Measurements from ENCODE around the gene MSH4. TPM values are rescaled to one million over a fixed set of nuclear protein-coding genes. Genes with fewer than 3 reads are reported as not detected.
A peak's percentile ranks its signal among the peaks of the same experiment; 100 is the strongest.
"Not testable (repeated sequence)": the region's sequence is repeated elsewhere in the genome, so short reads cannot be mapped to it uniquely, and the experiment has no call there.

MSH4 gene
- total RNA-seq = under 1 TPM; 0.21 to 0.34 TPM

DNA sequence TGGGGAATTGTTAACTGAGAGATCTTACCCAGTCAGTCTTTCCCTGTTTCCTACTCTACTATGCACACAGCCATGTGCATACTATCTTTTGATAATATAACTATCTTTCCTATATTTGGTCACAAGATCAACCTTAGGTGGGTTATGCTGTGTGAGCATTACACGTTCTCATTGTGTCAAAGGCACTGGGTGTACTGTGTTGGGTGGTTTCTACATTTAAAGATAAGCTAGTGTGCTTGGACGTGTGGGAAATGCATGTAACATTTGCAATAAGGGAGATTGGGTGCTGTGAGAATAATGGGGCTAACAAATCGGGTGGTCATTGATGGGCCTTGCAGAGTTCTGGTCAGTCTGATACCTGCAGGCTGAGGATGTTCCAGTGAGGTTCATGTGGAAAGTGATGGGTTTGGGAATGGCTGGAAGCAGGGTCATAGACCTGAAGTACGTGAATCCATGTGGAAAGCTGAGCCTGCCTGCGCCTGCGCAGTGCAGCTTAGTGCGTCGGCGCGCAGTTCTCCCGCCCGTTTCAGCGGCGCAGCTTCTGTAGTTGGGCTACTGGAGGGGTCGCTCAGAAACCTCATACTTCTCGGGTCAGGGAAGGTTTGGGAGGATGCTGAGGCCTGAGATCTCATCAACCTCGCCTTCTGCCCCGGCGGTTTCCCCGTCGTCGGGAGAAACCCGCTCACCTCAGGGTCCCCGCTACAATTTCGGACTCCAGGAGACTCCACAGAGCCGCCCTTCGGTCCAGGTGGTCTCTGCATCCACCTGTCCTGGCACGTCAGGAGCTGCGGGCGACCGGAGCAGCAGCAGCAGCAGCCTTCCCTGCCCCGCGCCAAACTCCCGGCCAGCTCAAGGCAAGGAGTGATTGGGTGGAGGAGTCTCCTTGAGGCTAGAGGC lies at the start of gene MSH4:
MSH4 (plus strand) TSS at position 507 of the 897 bp plus-strand sequence; CDS start at position 611, 104 bp downstream.
- ChIA-PET CTCF (no interaction called here), POLR2A (interaction anchor here (3.3 kb wide), 1 partner anchor 11 kb away, joined by 21 read pairs; the partner anchor contains the start of gene RABGGTB)
- no peak within 1 kb of the TSS for H3K4me3 Mint-ChIP-seq
- no peaks in the 10 kb centered on the region for H3K9me3 Mint-ChIP-seq (ENCODE audit: insufficient read depth)
- H3K36me3 Mint-ChIP-seq (ENCODE audit: low read depth) = peaks cover 55% of the 10 kb centered on the region
- no peak for DNase-seq
- peak; percentile 31 for ATAC-seq
- H3K27me3 Mint-ChIP-seq (ENCODE audit: low read depth) = no peaks in the 10 kb centered on the region
- no peak within 1 kb of the TSS for H3K27ac Mint-ChIP-seq
- H3K4me1 Mint-ChIP-seq (ENCODE audit: low read depth) = peaks cover 20% of the 10 kb centered on the region

DNA sequence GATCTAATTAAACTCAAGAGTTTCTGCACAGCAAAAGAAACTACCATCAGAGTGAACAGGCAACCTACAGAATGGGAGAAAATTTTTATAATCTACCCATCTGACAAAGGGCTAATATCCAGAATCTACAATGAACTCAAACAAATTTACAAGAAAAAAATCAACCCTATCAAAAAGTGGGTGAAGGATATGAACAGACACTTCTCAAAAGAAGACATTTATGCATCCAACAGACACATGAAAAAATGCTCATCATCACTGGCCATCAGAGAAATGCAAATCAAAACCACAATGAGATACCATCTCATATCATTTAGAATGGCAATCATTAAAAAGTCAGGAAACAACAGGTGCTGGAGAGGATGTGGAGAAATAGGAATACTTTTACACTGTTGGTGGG lies 39.5 kb upstream of the MSH4 start:
- ATAC-seq; CTCF ChIA-PET; H3K27ac Mint-ChIP-seq; DNase-seq; H3K4me1 Mint-ChIP-seq (ENCODE audit: low read depth); H3K4me3 Mint-ChIP-seq; H3K27me3 Mint-ChIP-seq (ENCODE audit: low read depth); POLR2A ChIA-PET; H3K9me3 Mint-ChIP-seq (ENCODE audit: insufficient read depth): not testable (repeated sequence)
- peaks cover 66% of the 10 kb centered on the region for H3K36me3 Mint-ChIP-seq (ENCODE audit: low read depth)

DNA sequence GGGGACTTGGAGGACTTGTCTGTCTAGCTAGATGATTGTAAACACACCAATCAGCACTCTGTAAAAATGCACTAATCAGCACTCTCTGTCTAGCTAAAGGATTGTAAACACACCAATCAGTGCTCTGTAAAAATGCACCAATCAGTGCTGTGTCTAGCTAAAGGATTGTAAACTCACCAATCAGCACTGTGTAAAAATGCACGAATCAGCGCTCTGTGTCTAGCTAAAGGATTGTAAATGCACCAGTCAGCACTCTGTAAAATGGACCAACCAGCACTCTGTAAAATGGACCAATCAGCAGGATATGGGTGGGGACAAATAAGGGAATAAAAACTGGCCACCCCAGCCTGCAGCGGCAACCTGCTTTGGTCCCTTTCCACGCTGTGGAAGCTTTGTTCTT lies 38.1 kb upstream of the MSH4 start:
- CTCF ChIA-PET; H3K27me3 Mint-ChIP-seq (ENCODE audit: low read depth); H3K9me3 Mint-ChIP-seq (ENCODE audit: insufficient read depth); H3K27ac Mint-ChIP-seq; H3K4me3 Mint-ChIP-seq; H3K4me1 Mint-ChIP-seq (ENCODE audit: low read depth); ATAC-seq; DNase-seq: not testable (repeated sequence)
- H3K36me3 Mint-ChIP-seq (ENCODE audit: low read depth) = peaks cover 54% of the 10 kb centered on the region
- POLR2A ChIA-PET = interaction anchor here (0.9 kb wide), 1 partner anchor 27 kb away, joined by 3 read pairs; no protein-coding TSS in a partner anchor

DNA sequence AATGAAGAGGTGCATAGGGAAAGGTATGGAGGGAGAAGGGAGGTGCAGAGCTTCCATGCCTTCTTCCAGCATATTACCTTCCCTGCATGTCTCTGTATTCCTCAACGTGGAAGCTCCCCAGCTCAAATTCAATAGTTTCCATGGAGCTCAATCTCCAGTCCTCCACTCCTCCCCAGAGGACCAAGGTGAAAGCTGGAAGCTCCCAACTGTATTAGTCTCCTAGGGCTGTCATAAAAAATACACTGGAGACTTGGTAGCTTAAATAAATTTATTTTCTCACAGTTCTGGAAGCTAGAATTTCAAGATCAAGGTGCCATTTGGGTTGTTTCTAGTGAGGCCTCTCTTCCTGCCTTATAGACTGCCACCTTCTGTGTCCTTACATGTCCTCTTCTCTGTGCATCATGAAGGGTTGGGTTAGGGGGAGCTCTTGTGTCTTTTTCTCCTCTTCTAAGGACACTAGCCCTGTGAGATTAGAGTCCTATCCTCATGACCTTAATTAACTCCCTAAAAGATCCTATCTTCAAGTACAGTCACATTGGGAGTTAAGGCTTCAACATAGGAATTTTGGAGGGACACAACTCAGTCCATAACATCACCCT lies 32.5 kb upstream of the MSH4 start:
- Mint-ChIP-seq H3K4me1 (ENCODE audit: low read depth) (no peaks in the 10 kb centered on the region), H3K27me3 (ENCODE audit: low read depth) (no peaks in the 10 kb centered on the region), H3K9me3 (ENCODE audit: insufficient read depth) (no peaks in the 10 kb centered on the region), H3K27ac (no peak overlapping the region), H3K36me3 (ENCODE audit: low read depth) (peaks cover 15% of the 10 kb centered on the region), H3K4me3 (no peak overlapping the region)
- POLR2A ChIA-PET = interaction anchor here (0.7 kb wide), 1 partner anchor 318 kb away, joined by 3 read pairs; no protein-coding TSS in a partner anchor
- DNase-seq (no peak), ATAC-seq (no peak)
- CTCF ChIA-PET = interaction anchor here (0.6 to 1.2 kb wide), 2 partner anchors 17 to 445 kb away, joined by 3 read pairs; no protein-coding TSS in a partner anchor

GRCh38 chr1:75765697-75766355 lies 30.9 kb upstream of the MSH4 start:
- POLR2A ChIA-PET = no interaction called here
- no peaks in the 10 kb centered on the region for H3K4me1 Mint-ChIP-seq (ENCODE audit: low read depth)
- no peak for DNase-seq
- peaks cover 10% of the 10 kb centered on the region for H3K36me3 Mint-ChIP-seq (ENCODE audit: low read depth)
- H3K4me3 Mint-ChIP-seq = no peak overlapping the region
- no peaks in the 10 kb centered on the region for H3K27me3 Mint-ChIP-seq (ENCODE audit: low read depth)
- no peaks in the 10 kb centered on the region for H3K9me3 Mint-ChIP-seq (ENCODE audit: insufficient read depth)
- H3K27ac Mint-ChIP-seq = no peak overlapping the region
- CTCF ChIA-PET = no interaction called here
- ATAC-seq = no peak

DNA sequence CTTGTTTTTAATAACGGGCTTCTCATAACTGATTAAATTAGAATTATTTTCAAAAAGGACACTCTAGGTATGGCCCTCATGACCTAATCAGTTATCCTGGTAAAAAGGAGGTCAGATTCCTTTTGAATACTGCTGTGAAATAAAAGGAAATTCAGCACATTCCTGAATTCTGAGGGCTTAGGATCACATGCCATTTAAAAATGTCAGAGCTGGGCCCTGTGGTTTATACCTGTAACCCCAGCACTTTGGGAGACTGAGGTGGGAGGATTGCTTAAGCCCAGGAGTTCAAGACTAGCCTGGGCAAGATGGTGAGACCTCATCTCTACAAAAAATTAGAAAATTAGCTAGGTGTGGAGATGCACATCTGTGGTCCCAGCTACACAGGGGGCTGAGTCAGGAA lies 28.7 kb upstream of the MSH4 start:
- DNase-seq (no peak), ATAC-seq (no peak)
- no peaks in the 10 kb centered on the region for H3K27me3 Mint-ChIP-seq (ENCODE audit: low read depth)
- no peaks in the 10 kb centered on the region for H3K4me1 Mint-ChIP-seq (ENCODE audit: low read depth)
- no peak overlapping the region for H3K4me3 Mint-ChIP-seq
- ChIA-PET CTCF (interaction anchor here (0.8 kb wide), 1 partner anchor 13 kb away, joined by 3 read pairs; no protein-coding TSS in a partner anchor), POLR2A (interaction anchor here (1.0 kb wide), 1 partner anchor 19 kb away, joined by 3 read pairs; no protein-coding TSS in a partner anchor)
- H3K9me3 Mint-ChIP-seq (ENCODE audit: insufficient read depth) = no peaks in the 10 kb centered on the region
- peaks cover 5% of the 10 kb centered on the region for H3K36me3 Mint-ChIP-seq (ENCODE audit: low read depth)
- H3K27ac Mint-ChIP-seq = no peak overlapping the region

DNA sequence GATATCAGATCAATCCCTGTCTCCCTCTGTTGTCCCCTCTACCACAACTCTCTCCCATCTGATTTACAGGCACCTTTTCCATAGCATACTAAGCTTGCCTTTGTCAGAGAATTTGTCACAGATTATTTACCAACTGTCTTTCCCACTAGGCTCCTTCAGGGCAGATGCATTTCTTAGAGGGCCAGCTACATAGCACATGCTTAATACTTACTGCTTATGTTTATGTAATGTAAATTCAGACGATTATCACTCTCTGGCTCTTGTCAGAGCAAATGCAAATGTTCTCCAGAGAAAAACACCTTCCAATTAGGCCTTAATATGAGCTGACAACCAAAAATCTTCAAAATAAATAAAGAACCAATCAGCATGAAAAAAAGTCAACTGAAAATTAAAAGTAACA lies 25.9 kb upstream of the MSH4 start:
- ATAC-seq = no peak
- H3K4me3 Mint-ChIP-seq = no peak overlapping the region
- CTCF ChIA-PET = no interaction called here

GRCh38 chr1:75771978-75772377 lies 24.7 kb upstream of the MSH4 start:
- CTCF ChIA-PET = no interaction called here

More for the DNA sequence above, 25.9 kb upstream of the MSH4 start:
- H3K27me3 Mint-ChIP-seq (ENCODE audit: low read depth) = no peaks in the 10 kb centered on the region
- H3K9me3 Mint-ChIP-seq (ENCODE audit: insufficient read depth) = no peaks in the 10 kb centered on the region
- no peak for DNase-seq
- POLR2A ChIA-PET = no interaction called here
- H3K27ac Mint-ChIP-seq = no peak overlapping the region
- H3K36me3 Mint-ChIP-seq (ENCODE audit: low read depth) = no peaks in the 10 kb centered on the region
- no peaks in the 10 kb centered on the region for H3K4me1 Mint-ChIP-seq (ENCODE audit: low read depth)

GRCh38 chr1:75777812-75778211 lies 18.9 kb upstream of the MSH4 start:
- H3K27me3 Mint-ChIP-seq (ENCODE audit: low read depth) = peaks cover 17% of the 10 kb centered on the region
- ATAC-seq; H3K9me3 Mint-ChIP-seq (ENCODE audit: insufficient read depth); POLR2A ChIA-PET; H3K4me1 Mint-ChIP-seq (ENCODE audit: low read depth); H3K36me3 Mint-ChIP-seq (ENCODE audit: low read depth); H3K4me3 Mint-ChIP-seq; H3K27ac Mint-ChIP-seq; DNase-seq; CTCF ChIA-PET: not testable (repeated sequence)

More at GRCh38 chr1:75771978-75772377, 24.7 kb upstream of the MSH4 start:
- ATAC-seq (no peak), DNase-seq (no peak)
- no peaks in the 10 kb centered on the region for H3K9me3 Mint-ChIP-seq (ENCODE audit: insufficient read depth)
- no peak overlapping the region for H3K27ac Mint-ChIP-seq
- POLR2A ChIA-PET = no interaction called here
- no peaks in the 10 kb centered on the region for H3K27me3 Mint-ChIP-seq (ENCODE audit: low read depth)
- H3K4me3 Mint-ChIP-seq = no peak overlapping the region
- H3K4me1 Mint-ChIP-seq (ENCODE audit: low read depth) = no peaks in the 10 kb centered on the region
- no peaks in the 10 kb centered on the region for H3K36me3 Mint-ChIP-seq (ENCODE audit: low read depth)

DNA sequence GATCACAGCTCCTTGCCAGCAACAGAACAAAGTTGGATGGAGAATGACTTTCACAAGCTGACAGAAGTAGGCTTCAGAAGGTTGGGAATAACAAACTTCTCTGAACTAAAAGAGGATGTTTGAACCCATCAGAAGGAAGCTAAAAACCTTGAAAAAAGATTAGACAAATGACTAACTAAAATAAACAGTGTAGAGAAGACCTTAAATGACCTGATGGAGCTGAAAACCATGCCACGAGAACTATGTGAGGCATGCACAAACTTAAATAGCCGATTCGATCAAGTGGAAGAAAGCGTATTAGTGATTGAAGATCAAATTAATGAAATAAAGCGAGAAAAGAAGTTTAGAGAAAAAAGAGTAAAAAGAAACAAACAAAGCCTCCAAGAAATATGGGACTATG lies 18.0 kb upstream of the MSH4 start:
- H3K36me3 Mint-ChIP-seq (ENCODE audit: low read depth); ATAC-seq; H3K4me3 Mint-ChIP-seq; H3K9me3 Mint-ChIP-seq (ENCODE audit: insufficient read depth); DNase-seq; POLR2A ChIA-PET; H3K4me1 Mint-ChIP-seq (ENCODE audit: low read depth); H3K27ac Mint-ChIP-seq; CTCF ChIA-PET: not testable (repeated sequence)
- H3K27me3 Mint-ChIP-seq (ENCODE audit: low read depth) = peaks cover 17% of the 10 kb centered on the region

GRCh38 chr1:75780183-75780582 lies 16.5 kb upstream of the MSH4 start:
- POLR2A ChIA-PET; H3K27ac Mint-ChIP-seq; H3K9me3 Mint-ChIP-seq (ENCODE audit: insufficient read depth); H3K36me3 Mint-ChIP-seq (ENCODE audit: low read depth); ATAC-seq; DNase-seq; H3K4me3 Mint-ChIP-seq; H3K4me1 Mint-ChIP-seq (ENCODE audit: low read depth); CTCF ChIA-PET: not testable (repeated sequence)
- peaks cover 17% of the 10 kb centered on the region for H3K27me3 Mint-ChIP-seq (ENCODE audit: low read depth)

- H3K9me3 Mint-ChIP-seq (ENCODE audit: insufficient read depth); H3K27ac Mint-ChIP-seq; POLR2A ChIA-PET; CTCF ChIA-PET; DNase-seq; H3K4me3 Mint-ChIP-seq; ATAC-seq: not testable (repeated sequence)
- Mint-ChIP-seq H3K27me3 (ENCODE audit: low read depth) (peaks cover 16% of the 10 kb centered on the region), H3K36me3 (ENCODE audit: low read depth) (peaks cover 29% of the 10 kb centered on the region), H3K4me1 (ENCODE audit: low read depth) (peaks cover 27% of the 10 kb centered on the region)
Measured at GRCh38 chr1:75783920-75784319, 12.8 kb upstream of the MSH4 start.

Measured in activated CD8-positive, alpha-beta T cell treated with anti-CD3 and anti-CD28 coated beads, Interleukin-2, amount 10 ng/mL, durations not matched to agents 7 days and 5 days (primary cell).